ENCODE results near the gene CTIF.

The CTIF gene

GRCh38 chr18:48785091-48785614 is 246.3 kb downstream of the CTIF start:
- no peak for TF ChIP-seq CTCF (IDR thresholded peaks at IDR 0.05; ENCODE audit: control insufficient read depth, extremely low read depth, insufficient read depth)
- no peak overlapping the region for H3K4me3 ChIP-seq (ENCODE audit: low read depth, low read length)
- DNase-seq (ENCODE audit: low read depth) = no peak

- DNase-seq (ENCODE audit: low read depth) = no peak
- H3K4me3 ChIP-seq (ENCODE audit: low read depth, low read length) = no peak overlapping the region
Measured at GRCh38 chr18:48785736-48786454, 247.1 kb downstream of the CTIF start.

GRCh38 chr18:48786455-48787202 is 247.8 kb downstream of the CTIF start:
- DNase-seq (ENCODE audit: low read depth) = no peak
- no peak for TF ChIP-seq CTCF (IDR thresholded peaks at IDR 0.05; ENCODE audit: control insufficient read depth, extremely low read depth, insufficient read depth)
- no peak overlapping the region for H3K4me3 ChIP-seq (ENCODE audit: low read depth, low read length)

More at GRCh38 chr18:48785736-48786454, 247.1 kb downstream of the CTIF start:
- no peak for TF ChIP-seq CTCF (IDR thresholded peaks at IDR 0.05; ENCODE audit: control insufficient read depth, extremely low read depth, insufficient read depth)

- no peak overlapping the region for H3K4me3 ChIP-seq (ENCODE audit: low read depth, low read length)
- no peak for DNase-seq (ENCODE audit: low read depth)
- no peak for TF ChIP-seq CTCF (IDR thresholded peaks at IDR 0.05; ENCODE audit: control insufficient read depth, extremely low read depth, insufficient read depth)
Measured at GRCh38 chr18:48787203-48788151, 248.6 kb downstream of the CTIF start.

- no peak for TF ChIP-seq CTCF (IDR thresholded peaks at IDR 0.05; ENCODE audit: control insufficient read depth, extremely low read depth, insufficient read depth)
- H3K4me3 ChIP-seq (ENCODE audit: low read depth, low read length) = no peak overlapping the region
- DNase-seq (ENCODE audit: low read depth) = no peak
Measured at GRCh38 chr18:48788373-48788772, 249.5 kb downstream of the CTIF start.

GRCh38 chr18:48789259-48789812 is 250.5 kb downstream of the CTIF start:
- H3K4me3 ChIP-seq (ENCODE audit: low read depth, low read length) = no peak overlapping the region
- no peak for DNase-seq (ENCODE audit: low read depth)
- TF ChIP-seq CTCF (IDR thresholded peaks at IDR 0.05; ENCODE audit: control insufficient read depth, extremely low read depth, insufficient read depth) = no peak
